PC-9 (cell line): Measurements from ENCODE around the gene PKN2. TPM values are rescaled to one million over a fixed set of nuclear protein-coding genes. Genes with fewer than 3 reads are reported as not detected.
A peak's percentile ranks its signal among the peaks of the same experiment; 100 is the strongest.

Source experiments
- BruUV-seq: library from RNA; stranded (reverse); fragments of 400-500 nt; replicated peaks from 2 replicates; lab custom pipeline; 2021; lab: Mats Ljungman, UMichigan
- CTCF ChIA-PET: fragments of 300-600 bp; sonication (Branson Sonifier 250); formaldehyde crosslinking; loops from one replicate; lab custom pipeline; 2022; ENCODE audit warnings: antibody characterized with exemption; lab: Charles Lee
- POLR2A ChIA-PET: fragments of 300-600 bp; sonication (Branson Sonifier 250); formaldehyde crosslinking; loops from one replicate; lab custom pipeline; 2022; ENCODE audit warnings: antibody characterized with exemption; ENCODE audit not compliant: unreplicated experiment; lab: Charles Lee
- DNase-seq, 2 experiments: peaks; one replicate each; pipeline versions ENCODE4 v3.0.0 to v3.0.0-alpha.2; 2015 to 2022; ENCODE audit warnings: mixed read lengths in 1 of 2
- H2AFZ ChIP-seq: fragments of 200-600 bp; sonication (generic); 2 replicates; pipeline ENCODE4 v1.8.1; 2017; ENCODE audit warnings: antibody characterized with exemption
- H3F3A ChIP-seq: fragments of 200-600 bp; sonication (generic); 2 replicates; pipeline ENCODE4 v1.8.1; 2017; ENCODE audit warnings: antibody characterized with exemption, mild to moderate bottlenecking, low read depth; ENCODE audit not compliant: insufficient read depth
- H3K27ac ChIP-seq: fragments of 200-600 bp; sonication (generic); 2 replicates; pipeline ENCODE4 v1.6.1; 2016; ENCODE audit warnings: mixed run types
- H3K27me3 ChIP-seq: fragments of 200-600 bp; sonication (generic); 2 replicates; pipeline ENCODE4 v1.6.1; 2016; ENCODE audit warnings: low read depth, mixed run types; ENCODE audit not compliant: insufficient read depth
- H3K36me3 ChIP-seq: fragments of 200-600 bp; sonication (generic); 2 replicates; pipeline ENCODE4 v1.6.1; 2016; ENCODE audit warnings: low read depth, mixed run types
- H3K4me1 ChIP-seq: fragments of 200-600 bp; sonication (generic); replicated peaks from 2 replicates; pipeline ENCODE4 v1.6.1; 2016; ENCODE audit warnings: mixed run types; ENCODE audit not compliant: insufficient read depth
- H3K4me2 ChIP-seq: fragments of 200-600 bp; sonication (generic); 2 replicates; pipeline ENCODE4 v1.6.1; 2017; ENCODE audit warnings: mixed run types
- H3K4me3 ChIP-seq: fragments of 200-600 bp; sonication (generic); 2 replicates; pipeline ENCODE4 v1.6.1; 2016; ENCODE audit warnings: mixed run types
- H3K79me2 ChIP-seq: fragments of 200-600 bp; sonication (generic); 2 replicates; pipeline ENCODE4 v1.6.1; 2017; ENCODE audit warnings: low read depth, mixed run types
- H3K9me2 ChIP-seq: fragments of 200-600 bp; sonication (generic); 2 replicates; pipeline ENCODE4 v1.8.1; 2017; ENCODE audit warnings: mild to moderate bottlenecking; ENCODE audit not compliant: insufficient read depth
- H3K9me3 ChIP-seq: fragments of 200-600 bp; sonication (generic); 2 replicates; pipeline ENCODE4 v1.8.1; 2016; ENCODE audit warnings: low read depth; ENCODE audit not compliant: insufficient read depth
- H4K20me1 ChIP-seq: fragments of 200-600 bp; sonication (generic); 2 replicates; pipeline ENCODE4 v1.8.1; 2017; ENCODE audit not compliant: insufficient read depth
- CTCF ChIP-seq: fragments of 200-600 bp; sonication (generic); conservative IDR thresholded peaks from 2 replicates; pipeline ENCODE4 v1.6.1; 2017; ENCODE audit warnings: mixed run types, antibody characterized with exemption, mild to moderate bottlenecking, moderate library complexity
- EZH2 ChIP-seq: fragments of 200-600 bp; sonication (generic); IDR thresholded peaks from 2 replicates; pipeline ENCODE4 v1.8.0; 2017; ENCODE audit warnings: antibody characterized with exemption, low read depth
- intact Hi-C: fragments of 100-400 bp; cut with micrococcal nuclease; formaldehyde crosslinking; loops from one replicate; pipeline ENCODE4 v1.10.0; 2022; ENCODE audit not compliant: unreplicated experiment
- total RNA-seq: library from RNA; stranded (reverse); gene quantifications from 2 replicates; pipeline ENCODE4 v1.2.3, GENCODE V29; 2021

PKN2 gene
- total RNA-seq, 1 experiment from 2014 or later = 79.3 TPM

- Histone ChIP-seq H4K20me1 (peaks cover 24% of the 10 kb centered on the region), H3K9me2 (no peaks in the 10 kb centered on the region), H3F3A (peaks cover 12% of the 10 kb centered on the region), H3K27ac (peak overlapping the region; percentile 30), H3K27me3 (no peaks in the 10 kb centered on the region), H3K79me2 (peaks cover 97% of the 10 kb centered on the region), H3K4me3 (0 out of 2 replicates have a peak overlapping the region, but pooled peaks have one; percentile 6), H3K4me2 (peak overlapping the region; percentile 3; the same call in 1 of the 2 replicates), H3K4me1 (peaks cover 28% of the 10 kb centered on the region), H2AFZ (no peak overlapping the region), H3K36me3 (peaks cover 21% of the 10 kb centered on the region; the same call in 1 of the 2 replicates), H3K9me3 (no peaks in the 10 kb centered on the region)
- TF ChIP-seq CTCF (no peak), EZH2 (no peak)
- BruUV-seq = no TSS peak
- intact Hi-C loops = no loop called here
- DNase-seq = no peak
- ChIA-PET CTCF (interaction anchor here (0.6 kb wide), 1 partner anchor 159 kb away, joined by 7 read pairs; no protein-coding TSS in a partner anchor), POLR2A (interaction anchor here (0.7 kb wide), 1 partner anchor 97 kb away, joined by 4 read pairs; no protein-coding TSS in a partner anchor)
Observed at GRCh38 chr1:88697503-88697902, 13.4 kb downstream of the PKN2 start.

- H3K9me2 ChIP-seq = no peaks in the 10 kb centered on the region
- peaks cover 28% of the 10 kb centered on the region for H3K4me1 ChIP-seq
- H3K27ac ChIP-seq = peak overlapping the region; percentile 30
- BruUV-seq = no TSS peak
- ChIA-PET CTCF (interaction anchor here (0.6 to 0.9 kb wide), 2 partner anchors 42 to 158 kb away, joined by 3 to 7 read pairs; no protein-coding TSS in a partner anchor), POLR2A (interaction anchor here (0.7 kb wide), 2 partner anchors 95 to 97 kb away, joined by 3 to 4 read pairs; no protein-coding TSS in a partner anchor)
- H3K9me3 ChIP-seq = no peaks in the 10 kb centered on the region
- H4K20me1 ChIP-seq = peaks cover 23% of the 10 kb centered on the region
- no peaks in the 10 kb centered on the region for H3K27me3 ChIP-seq
- no peak for DNase-seq
- intact Hi-C loops = no loop called here
- peaks cover 21% of the 10 kb centered on the region; the same call in 1 of the 2 replicates for H3K36me3 ChIP-seq
- 0 out of 2 replicates have a peak overlapping the region, but pooled peaks have one; percentile 6 for H3K4me3 ChIP-seq
- peaks cover 12% of the 10 kb centered on the region for H3F3A ChIP-seq
- peak overlapping the region; percentile 3; the same call in 1 of the 2 replicates for H3K4me2 ChIP-seq
- peaks cover 97% of the 10 kb centered on the region for H3K79me2 ChIP-seq
- H2AFZ ChIP-seq = no peak overlapping the region
- TF ChIP-seq CTCF = no peak
- TF ChIP-seq EZH2 = no peak
Observed at GRCh38 chr1:88698140-88698539, 14.1 kb downstream of the PKN2 start.

GRCh38 chr1:88698764-88699163 is 14.7 kb downstream of the PKN2 start:
- peaks cover 28% of the 10 kb centered on the region for H3K4me1 ChIP-seq
- peaks cover 23% of the 10 kb centered on the region for H4K20me1 ChIP-seq
- H3K9me2 ChIP-seq = no peaks in the 10 kb centered on the region
- BruUV-seq = no TSS peak
- H3K36me3 ChIP-seq = 0 out of 2 replicates have a peak, but pooled peaks cover 15% of the 10 kb centered on the region
- ChIA-PET CTCF (interaction anchor here (0.9 kb wide), 1 partner anchor 42 kb away, joined by 3 read pairs; no protein-coding TSS in a partner anchor), POLR2A (no interaction called here)
- H3K27me3 ChIP-seq = no peaks in the 10 kb centered on the region
- intact Hi-C loops = no loop called here
- no peak overlapping the region; the same call in 1 of the 2 replicates for H3K27ac ChIP-seq
- TF ChIP-seq EZH2 (no peak), CTCF (no peak)
- peaks cover 96% of the 10 kb centered on the region for H3K79me2 ChIP-seq
- no peak overlapping the region for H2AFZ ChIP-seq
- H3F3A ChIP-seq = peaks cover 12% of the 10 kb centered on the region
- no peak overlapping the region for H3K4me3 ChIP-seq
- DNase-seq = no peak
- H3K4me2 ChIP-seq = no peak overlapping the region
- no peaks in the 10 kb centered on the region for H3K9me3 ChIP-seq
